ENCODE results near the gene MYH16.

- TF ChIP-seq ZNF70 (CRISPR knock-in tag; IDR thresholded peaks at IDR 0.05), result no peak
- TF ChIP-seq TSHZ2 (CRISPR knock-in tag; IDR thresholded peaks at IDR 0.05), result no peak
- no peak for TF ChIP-seq ZFP3 (CRISPR knock-in tag; IDR thresholded peaks at IDR 0.05)
- no peak for TF ChIP-seq ARNTL (CRISPR knock-in tag; IDR thresholded peaks at IDR 0.05; ENCODE audit: borderline replicate concordance, low read depth)
- no peak for TF ChIP-seq TCF4 (CRISPR knock-in tag; IDR thresholded peaks at IDR 0.05; ENCODE audit: borderline replicate concordance)
- no peak for TF ChIP-seq RARB (CRISPR knock-in tag; IDR thresholded peaks at IDR 0.05)
These were observed 28.8 kb upstream of the MYH16 start for GRCh38 chr7:99243751-99244337.

Data from SK-N-SH treated with all-trans-retinoic acid at 6 μM for 48 hours (cell line).